WTC11 (cell line): ENCODE measurements around the gene NOXO1. TPM values are rescaled to one million over a fixed set of nuclear protein-coding genes. Genes with fewer than 3 reads are reported as not detected.

Experiments used
- ATAC-seq: fragments of 200-7000 bp; cut with Tn5 transposase; 2 replicates; pipeline ENCODE4 v1.10.0; 2021; ENCODE audit warnings: mild to moderate bottlenecking, moderate library complexity
- CTCF ChIA-PET: fragments of 300-600 bp; sonication (Branson Sonifier 250); formaldehyde crosslinking; loops from one replicate; lab custom pipeline; 2021; ENCODE audit warnings: antibody characterized with exemption; lab: Charles Lee
- POLR2A ChIA-PET: fragments of 350-600 bp; sonication (Branson Sonifier 250); formaldehyde crosslinking; loops from one replicate; lab custom pipeline; 2021; ENCODE audit warnings: antibody characterized with exemption; lab: Charles Lee
- DNase-seq: peaks from one replicate; pipeline ENCODE4 v3.0.0; 2021; ENCODE audit warnings: low spot score
- H3K27ac Mint-ChIP-seq: 2 replicates; pipeline ENCODE4 v1.8.0; 2021; ENCODE audit warnings: mixed read lengths
- H3K27me3 Mint-ChIP-seq: 2 replicates; pipeline ENCODE4 v1.8.0; 2021; ENCODE audit warnings: low read depth, mild to moderate bottlenecking, moderate library complexity, mixed read lengths
- H3K36me3 Mint-ChIP-seq: 2 replicates; pipeline ENCODE4 v1.8.0; 2021; ENCODE audit warnings: mixed read lengths
- H3K4me1 Mint-ChIP-seq: 2 replicates; pipeline ENCODE4 v1.8.0; 2022; ENCODE audit warnings: mixed read lengths
- H3K4me3 Mint-ChIP-seq: 2 replicates; pipeline ENCODE4 v1.8.0; 2021; ENCODE audit warnings: mild to moderate bottlenecking, moderate library complexity, mixed read lengths
- H3K9me3 Mint-ChIP-seq: 2 replicates; pipeline ENCODE4 v1.8.0; 2021; ENCODE audit warnings: mixed read lengths
- CREM ChIP-seq: sonication (generic); formaldehyde crosslinking; IDR thresholded peaks from 2 replicates; pipeline ENCODE4 v1.8.1; 2022; ENCODE audit warnings: mild to moderate bottlenecking, missing genetic modification reagents, moderate library complexity
- JUN ChIP-seq: sonication (generic); formaldehyde crosslinking; IDR thresholded peaks from 2 replicates; pipeline ENCODE4 v1.8.0; 2023; ENCODE audit warnings: mild to moderate bottlenecking, missing genetic modification reagents
- NFE2L1 ChIP-seq: sonication (generic); formaldehyde crosslinking; IDR thresholded peaks from 2 replicates; pipeline ENCODE4 v1.8.1; 2023; ENCODE audit warnings: missing genetic modification reagents
- total RNA-seq: library from RNA; stranded (reverse); gene quantifications from 3 replicates; pipeline ENCODE4 v1.2.3, GENCODE V29; 2021
- TF ChIP-seq, protein P1 (sequence below): sonication (generic); formaldehyde crosslinking; IDR thresholded peaks from 2 replicates; pipeline ENCODE4 v1.8.1; 2023; ENCODE audit warnings: mild to moderate bottlenecking, missing genetic modification reagents, borderline replicate concordance
- TF ChIP-seq, protein P2 (sequence below): sonication (generic); formaldehyde crosslinking; IDR thresholded peaks from 2 replicates; pipeline ENCODE4 v1.8.0; 2023; ENCODE audit warnings: mild to moderate bottlenecking, missing genetic modification reagents
- TF ChIP-seq, protein P3 (sequence below): sonication (generic); formaldehyde crosslinking; IDR thresholded peaks from 2 replicates; pipeline ENCODE4 v1.8.1; 2022; ENCODE audit warnings: missing genetic modification reagents, borderline replicate concordance
- TF ChIP-seq, protein P4 (sequence below): sonication (generic); formaldehyde crosslinking; IDR thresholded peaks from 2 replicates; pipeline ENCODE4 v1.8.1; 2023; ENCODE audit warnings: mild to moderate bottlenecking, moderate library complexity, missing genetic modification reagents
- TF ChIP-seq, protein P5 (sequence below): fragments of 250-450 bp; sonication (Bioruptor Pico); IDR thresholded peaks from 2 replicates; pipeline ENCODE4 v1.9.0; 2021; ENCODE audit warnings: mild to moderate bottlenecking, borderline replicate concordance
- TF ChIP-seq, protein P6 (sequence below): fragments of 250-450 bp; sonication (Bioruptor Pico); IDR thresholded peaks from 2 replicates; pipeline ENCODE4 v1.9.0; 2021; ENCODE audit warnings: mild to moderate bottlenecking
- TF ChIP-seq, protein P7 (sequence below): fragments of 200-600 bp; IDR thresholded peaks from 2 replicates; pipeline ENCODE4 v1.8.0; 2022; ENCODE audit warnings: antibody characterized with exemption
- TF ChIP-seq, protein P8 (sequence below): sonication (generic); formaldehyde crosslinking; IDR thresholded peaks from 2 replicates; pipeline ENCODE4 v1.8.0; 2023; ENCODE audit warnings: missing genetic modification reagents

The NOXO1 gene
- total RNA-seq, 1 experiment from 2014 or later: 5.7 TPM

DNA sequence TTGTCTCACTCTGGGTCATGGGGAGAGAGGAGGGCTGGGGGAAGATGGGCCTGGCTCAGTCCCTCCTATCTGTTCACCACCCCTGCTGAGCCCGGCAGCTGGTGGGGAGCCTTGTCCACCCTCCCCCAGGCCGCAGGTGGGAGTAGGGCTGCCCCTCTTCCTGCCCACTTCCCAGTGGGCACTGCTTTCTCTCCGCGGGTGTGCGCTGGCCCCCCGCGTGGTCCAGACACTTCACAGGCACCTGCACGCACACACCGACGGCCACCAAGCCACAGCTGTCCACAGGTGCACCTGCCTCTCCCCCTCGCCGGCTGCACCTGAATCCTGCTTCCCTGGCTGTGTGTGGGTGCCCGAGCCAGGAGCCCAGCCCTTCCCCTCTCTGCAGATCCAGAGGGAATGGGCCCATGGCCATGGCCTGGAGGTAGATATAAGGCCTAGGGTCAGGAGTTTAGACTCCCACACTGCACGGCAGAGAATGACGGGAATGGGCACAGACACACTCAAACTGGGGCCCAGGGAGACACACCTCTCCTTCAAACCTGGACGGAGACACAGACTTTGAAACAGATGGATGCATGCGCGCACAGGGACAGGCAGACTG is 47.5 kb upstream of the NOXO1 start:
- H3K4me3 Mint-ChIP-seq: no peak overlapping the region

More for the DNA sequence above, 47.5 kb upstream of the NOXO1 start:
- no peak overlapping the region for H3K27ac Mint-ChIP-seq
- no peaks in the 10 kb centered on the region for H3K9me3 Mint-ChIP-seq
- ChIA-PET POLR2A (no interaction called here), CTCF (interaction anchor here (0.9 to 2.7 kb wide), 4 partner anchors 12 to 28 kb away, joined by 3 to 16 read pairs (median 10); no protein-coding TSS in a partner anchor)
- peaks cover 8% of the 10 kb centered on the region for H3K4me1 Mint-ChIP-seq
- no peak for DNase-seq
- TF ChIP-seq, protein P1, sequence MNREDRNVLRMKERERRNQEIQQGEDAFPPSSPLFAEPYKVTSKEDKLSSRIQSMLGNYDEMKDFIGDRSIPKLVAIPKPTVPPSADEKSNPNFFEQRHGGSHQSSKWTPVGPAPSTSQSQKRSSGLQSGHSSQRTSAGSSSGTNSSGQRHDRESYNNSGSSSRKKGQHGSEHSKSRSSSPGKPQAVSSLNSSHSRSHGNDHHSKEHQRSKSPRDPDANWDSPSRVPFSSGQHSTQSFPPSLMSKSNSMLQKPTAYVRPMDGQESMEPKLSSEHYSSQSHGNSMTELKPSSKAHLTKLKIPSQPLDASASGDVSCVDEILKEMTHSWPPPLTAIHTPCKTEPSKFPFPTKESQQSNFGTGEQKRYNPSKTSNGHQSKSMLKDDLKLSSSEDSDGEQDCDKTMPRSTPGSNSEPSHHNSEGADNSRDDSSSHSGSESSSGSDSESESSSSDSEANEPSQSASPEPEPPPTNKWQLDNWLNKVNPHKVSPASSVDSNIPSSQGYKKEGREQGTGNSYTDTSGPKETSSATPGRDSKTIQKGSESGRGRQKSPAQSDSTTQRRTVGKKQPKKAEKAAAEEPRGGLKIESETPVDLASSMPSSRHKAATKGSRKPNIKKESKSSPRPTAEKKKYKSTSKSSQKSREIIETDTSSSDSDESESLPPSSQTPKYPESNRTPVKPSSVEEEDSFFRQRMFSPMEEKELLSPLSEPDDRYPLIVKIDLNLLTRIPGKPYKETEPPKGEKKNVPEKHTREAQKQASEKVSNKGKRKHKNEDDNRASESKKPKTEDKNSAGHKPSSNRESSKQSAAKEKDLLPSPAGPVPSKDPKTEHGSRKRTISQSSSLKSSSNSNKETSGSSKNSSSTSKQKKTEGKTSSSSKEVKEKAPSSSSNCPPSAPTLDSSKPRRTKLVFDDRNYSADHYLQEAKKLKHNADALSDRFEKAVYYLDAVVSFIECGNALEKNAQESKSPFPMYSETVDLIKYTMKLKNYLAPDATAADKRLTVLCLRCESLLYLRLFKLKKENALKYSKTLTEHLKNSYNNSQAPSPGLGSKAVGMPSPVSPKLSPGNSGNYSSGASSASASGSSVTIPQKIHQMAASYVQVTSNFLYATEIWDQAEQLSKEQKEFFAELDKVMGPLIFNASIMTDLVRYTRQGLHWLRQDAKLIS (CRISPR knock-in tag): no peak
- TF ChIP-seq, protein P2, sequence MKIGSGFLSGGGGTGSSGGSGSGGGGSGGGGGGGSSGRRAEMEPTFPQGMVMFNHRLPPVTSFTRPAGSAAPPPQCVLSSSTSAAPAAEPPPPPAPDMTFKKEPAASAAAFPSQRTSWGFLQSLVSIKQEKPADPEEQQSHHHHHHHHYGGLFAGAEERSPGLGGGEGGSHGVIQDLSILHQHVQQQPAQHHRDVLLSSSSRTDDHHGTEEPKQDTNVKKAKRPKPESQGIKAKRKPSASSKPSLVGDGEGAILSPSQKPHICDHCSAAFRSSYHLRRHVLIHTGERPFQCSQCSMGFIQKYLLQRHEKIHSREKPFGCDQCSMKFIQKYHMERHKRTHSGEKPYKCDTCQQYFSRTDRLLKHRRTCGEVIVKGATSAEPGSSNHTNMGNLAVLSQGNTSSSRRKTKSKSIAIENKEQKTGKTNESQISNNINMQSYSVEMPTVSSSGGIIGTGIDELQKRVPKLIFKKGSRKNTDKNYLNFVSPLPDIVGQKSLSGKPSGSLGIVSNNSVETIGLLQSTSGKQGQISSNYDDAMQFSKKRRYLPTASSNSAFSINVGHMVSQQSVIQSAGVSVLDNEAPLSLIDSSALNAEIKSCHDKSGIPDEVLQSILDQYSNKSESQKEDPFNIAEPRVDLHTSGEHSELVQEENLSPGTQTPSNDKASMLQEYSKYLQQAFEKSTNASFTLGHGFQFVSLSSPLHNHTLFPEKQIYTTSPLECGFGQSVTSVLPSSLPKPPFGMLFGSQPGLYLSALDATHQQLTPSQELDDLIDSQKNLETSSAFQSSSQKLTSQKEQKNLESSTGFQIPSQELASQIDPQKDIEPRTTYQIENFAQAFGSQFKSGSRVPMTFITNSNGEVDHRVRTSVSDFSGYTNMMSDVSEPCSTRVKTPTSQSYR (CRISPR knock-in tag): no peak
- TF ChIP-seq, protein P3, sequence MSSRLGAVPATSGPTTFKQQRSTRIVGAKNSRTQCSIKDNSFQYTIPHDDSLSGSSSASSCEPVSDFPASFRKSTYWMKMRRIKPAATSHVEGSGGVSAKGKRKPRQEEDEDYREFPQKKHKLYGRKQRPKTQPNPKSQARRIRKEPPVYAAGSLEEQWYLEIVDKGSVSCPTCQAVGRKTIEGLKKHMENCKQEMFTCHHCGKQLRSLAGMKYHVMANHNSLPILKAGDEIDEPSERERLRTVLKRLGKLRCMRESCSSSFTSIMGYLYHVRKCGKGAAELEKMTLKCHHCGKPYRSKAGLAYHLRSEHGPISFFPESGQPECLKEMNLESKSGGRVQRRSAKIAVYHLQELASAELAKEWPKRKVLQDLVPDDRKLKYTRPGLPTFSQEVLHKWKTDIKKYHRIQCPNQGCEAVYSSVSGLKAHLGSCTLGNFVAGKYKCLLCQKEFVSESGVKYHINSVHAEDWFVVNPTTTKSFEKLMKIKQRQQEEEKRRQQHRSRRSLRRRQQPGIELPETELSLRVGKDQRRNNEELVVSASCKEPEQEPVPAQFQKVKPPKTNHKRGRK: no peak
- TF ChIP-seq, protein P4, sequence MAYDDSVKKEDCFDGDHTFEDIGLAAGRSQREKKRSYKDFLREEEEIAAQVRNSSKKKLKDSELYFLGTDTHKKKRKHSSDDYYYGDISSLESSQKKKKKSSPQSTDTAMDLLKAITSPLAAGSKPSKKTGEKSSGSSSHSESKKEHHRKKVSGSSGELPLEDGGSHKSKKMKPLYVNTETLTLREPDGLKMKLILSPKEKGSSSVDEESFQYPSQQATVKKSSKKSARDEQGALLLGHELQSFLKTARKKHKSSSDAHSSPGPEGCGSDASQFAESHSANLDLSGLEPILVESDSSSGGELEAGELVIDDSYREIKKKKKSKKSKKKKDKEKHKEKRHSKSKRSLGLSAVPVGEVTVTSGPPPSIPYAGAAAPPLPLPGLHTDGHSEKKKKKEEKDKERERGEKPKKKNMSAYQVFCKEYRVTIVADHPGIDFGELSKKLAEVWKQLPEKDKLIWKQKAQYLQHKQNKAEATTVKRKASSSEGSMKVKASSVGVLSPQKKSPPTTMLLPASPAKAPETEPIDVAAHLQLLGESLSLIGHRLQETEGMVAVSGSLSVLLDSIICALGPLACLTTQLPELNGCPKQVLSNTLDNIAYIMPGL (CRISPR knock-in tag): no peak
- TF ChIP-seq, protein P5, sequence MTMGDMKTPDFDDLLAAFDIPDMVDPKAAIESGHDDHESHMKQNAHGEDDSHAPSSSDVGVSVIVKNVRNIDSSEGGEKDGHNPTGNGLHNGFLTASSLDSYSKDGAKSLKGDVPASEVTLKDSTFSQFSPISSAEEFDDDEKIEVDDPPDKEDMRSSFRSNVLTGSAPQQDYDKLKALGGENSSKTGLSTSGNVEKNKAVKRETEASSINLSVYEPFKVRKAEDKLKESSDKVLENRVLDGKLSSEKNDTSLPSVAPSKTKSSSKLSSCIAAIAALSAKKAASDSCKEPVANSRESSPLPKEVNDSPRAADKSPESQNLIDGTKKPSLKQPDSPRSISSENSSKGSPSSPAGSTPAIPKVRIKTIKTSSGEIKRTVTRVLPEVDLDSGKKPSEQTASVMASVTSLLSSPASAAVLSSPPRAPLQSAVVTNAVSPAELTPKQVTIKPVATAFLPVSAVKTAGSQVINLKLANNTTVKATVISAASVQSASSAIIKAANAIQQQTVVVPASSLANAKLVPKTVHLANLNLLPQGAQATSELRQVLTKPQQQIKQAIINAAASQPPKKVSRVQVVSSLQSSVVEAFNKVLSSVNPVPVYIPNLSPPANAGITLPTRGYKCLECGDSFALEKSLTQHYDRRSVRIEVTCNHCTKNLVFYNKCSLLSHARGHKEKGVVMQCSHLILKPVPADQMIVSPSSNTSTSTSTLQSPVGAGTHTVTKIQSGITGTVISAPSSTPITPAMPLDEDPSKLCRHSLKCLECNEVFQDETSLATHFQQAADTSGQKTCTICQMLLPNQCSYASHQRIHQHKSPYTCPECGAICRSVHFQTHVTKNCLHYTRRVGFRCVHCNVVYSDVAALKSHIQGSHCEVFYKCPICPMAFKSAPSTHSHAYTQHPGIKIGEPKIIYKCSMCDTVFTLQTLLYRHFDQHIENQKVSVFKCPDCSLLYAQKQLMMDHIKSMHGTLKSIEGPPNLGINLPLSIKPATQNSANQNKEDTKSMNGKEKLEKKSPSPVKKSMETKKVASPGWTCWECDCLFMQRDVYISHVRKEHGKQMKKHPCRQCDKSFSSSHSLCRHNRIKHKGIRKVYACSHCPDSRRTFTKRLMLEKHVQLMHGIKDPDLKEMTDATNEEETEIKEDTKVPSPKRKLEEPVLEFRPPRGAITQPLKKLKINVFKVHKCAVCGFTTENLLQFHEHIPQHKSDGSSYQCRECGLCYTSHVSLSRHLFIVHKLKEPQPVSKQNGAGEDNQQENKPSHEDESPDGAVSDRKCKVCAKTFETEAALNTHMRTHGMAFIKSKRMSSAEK: no peak
- TF ChIP-seq, protein P6, sequence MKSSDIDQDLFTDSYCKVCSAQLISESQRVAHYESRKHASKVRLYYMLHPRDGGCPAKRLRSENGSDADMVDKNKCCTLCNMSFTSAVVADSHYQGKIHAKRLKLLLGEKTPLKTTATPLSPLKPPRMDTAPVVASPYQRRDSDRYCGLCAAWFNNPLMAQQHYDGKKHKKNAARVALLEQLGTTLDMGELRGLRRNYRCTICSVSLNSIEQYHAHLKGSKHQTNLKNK (CRISPR knock-in tag): no peak
- no peak for TF ChIP-seq NFE2L1
- TF ChIP-seq, protein P7, sequence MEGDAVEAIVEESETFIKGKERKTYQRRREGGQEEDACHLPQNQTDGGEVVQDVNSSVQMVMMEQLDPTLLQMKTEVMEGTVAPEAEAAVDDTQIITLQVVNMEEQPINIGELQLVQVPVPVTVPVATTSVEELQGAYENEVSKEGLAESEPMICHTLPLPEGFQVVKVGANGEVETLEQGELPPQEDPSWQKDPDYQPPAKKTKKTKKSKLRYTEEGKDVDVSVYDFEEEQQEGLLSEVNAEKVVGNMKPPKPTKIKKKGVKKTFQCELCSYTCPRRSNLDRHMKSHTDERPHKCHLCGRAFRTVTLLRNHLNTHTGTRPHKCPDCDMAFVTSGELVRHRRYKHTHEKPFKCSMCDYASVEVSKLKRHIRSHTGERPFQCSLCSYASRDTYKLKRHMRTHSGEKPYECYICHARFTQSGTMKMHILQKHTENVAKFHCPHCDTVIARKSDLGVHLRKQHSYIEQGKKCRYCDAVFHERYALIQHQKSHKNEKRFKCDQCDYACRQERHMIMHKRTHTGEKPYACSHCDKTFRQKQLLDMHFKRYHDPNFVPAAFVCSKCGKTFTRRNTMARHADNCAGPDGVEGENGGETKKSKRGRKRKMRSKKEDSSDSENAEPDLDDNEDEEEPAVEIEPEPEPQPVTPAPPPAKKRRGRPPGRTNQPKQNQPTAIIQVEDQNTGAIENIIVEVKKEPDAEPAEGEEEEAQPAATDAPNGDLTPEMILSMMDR: no peak
- TF ChIP-seq, protein P8, sequence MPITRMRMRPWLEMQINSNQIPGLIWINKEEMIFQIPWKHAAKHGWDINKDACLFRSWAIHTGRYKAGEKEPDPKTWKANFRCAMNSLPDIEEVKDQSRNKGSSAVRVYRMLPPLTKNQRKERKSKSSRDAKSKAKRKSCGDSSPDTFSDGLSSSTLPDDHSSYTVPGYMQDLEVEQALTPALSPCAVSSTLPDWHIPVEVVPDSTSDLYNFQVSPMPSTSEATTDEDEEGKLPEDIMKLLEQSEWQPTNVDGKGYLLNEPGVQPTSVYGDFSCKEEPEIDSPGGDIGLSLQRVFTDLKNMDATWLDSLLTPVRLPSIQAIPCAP (CRISPR knock-in tag): no peak
- no peak for TF ChIP-seq CREM (CRISPR knock-in tag)
- no peak for TF ChIP-seq JUN (CRISPR knock-in tag)
- H3K27me3 Mint-ChIP-seq: peaks cover 26% of the 10 kb centered on the region
- ATAC-seq: no peak
- no peaks in the 10 kb centered on the region for H3K36me3 Mint-ChIP-seq
